WTC11 (cell line): ENCODE data around the gene L1CAM. TPM values are rescaled to one million over a fixed set of nuclear protein-coding genes. Genes with fewer than 3 reads are reported as not detected.

Experiments used
- ATAC-seq: fragments of 200-7000 bp; cut with Tn5 transposase; 2 replicates; pipeline ENCODE4 v1.10.0; 2021; ENCODE audit warnings: mild to moderate bottlenecking, moderate library complexity
- CTCF ChIA-PET: fragments of 300-600 bp; sonication (Branson Sonifier 250); formaldehyde crosslinking; loops from one replicate; lab custom pipeline; 2021; ENCODE audit warnings: antibody characterized with exemption; lab: Charles Lee
- POLR2A ChIA-PET: fragments of 350-600 bp; sonication (Branson Sonifier 250); formaldehyde crosslinking; loops from one replicate; lab custom pipeline; 2021; ENCODE audit warnings: antibody characterized with exemption; lab: Charles Lee
- DNase-seq: peaks from one replicate; pipeline ENCODE4 v3.0.0; 2021; ENCODE audit warnings: low spot score
- H3K27ac Mint-ChIP-seq: 2 replicates; pipeline ENCODE4 v1.8.0; 2021; ENCODE audit warnings: mixed read lengths
- H3K27me3 Mint-ChIP-seq: 2 replicates; pipeline ENCODE4 v1.8.0; 2021; ENCODE audit warnings: low read depth, mild to moderate bottlenecking, moderate library complexity, mixed read lengths
- H3K36me3 Mint-ChIP-seq: 2 replicates; pipeline ENCODE4 v1.8.0; 2021; ENCODE audit warnings: mixed read lengths
- H3K4me1 Mint-ChIP-seq: 2 replicates; pipeline ENCODE4 v1.8.0; 2022; ENCODE audit warnings: mixed read lengths
- H3K4me3 Mint-ChIP-seq: 2 replicates; pipeline ENCODE4 v1.8.0; 2021; ENCODE audit warnings: mild to moderate bottlenecking, moderate library complexity, mixed read lengths
- H3K9me3 Mint-ChIP-seq: 2 replicates; pipeline ENCODE4 v1.8.0; 2021; ENCODE audit warnings: mixed read lengths
- CBFB ChIP-seq: sonication (generic); formaldehyde crosslinking; IDR thresholded peaks from 2 replicates; pipeline ENCODE4 v1.8.1; 2022; ENCODE audit warnings: mild to moderate bottlenecking, low read depth, missing genetic modification reagents
- FOXK1 ChIP-seq: sonication (generic); formaldehyde crosslinking; IDR thresholded peaks from 2 replicates; pipeline ENCODE4 v1.8.0; 2022; ENCODE audit warnings: mild to moderate bottlenecking, moderate library complexity, missing genetic modification reagents
- HMGA2 ChIP-seq: fragments of 250-450 bp; sonication (Bioruptor Pico); IDR thresholded peaks from 2 replicates; pipeline ENCODE4 v1.4.0; 2021; ENCODE audit warnings: mild to moderate bottlenecking, moderate library complexity
- JAZF1 ChIP-seq: fragments of 250-450 bp; sonication (Bioruptor Pico); IDR thresholded peaks from 2 replicates; pipeline ENCODE4 v1.9.0; 2021; ENCODE audit warnings: moderate library complexity, mild to moderate bottlenecking, inconsistent platforms
- KAT7 ChIP-seq: sonication (generic); formaldehyde crosslinking; IDR thresholded peaks from 2 replicates; pipeline ENCODE4 v1.8.1; 2023; ENCODE audit warnings: missing genetic modification reagents, mild to moderate bottlenecking, borderline replicate concordance
- MXD4 ChIP-seq: fragments of 250-450 bp; sonication (Bioruptor Pico); IDR thresholded peaks from 2 replicates; pipeline ENCODE4 v1.8.0; 2021; ENCODE audit warnings: mild to moderate bottlenecking, moderate library complexity, borderline replicate concordance
- OVOL2 ChIP-seq: fragments of 250-450 bp; sonication (Bioruptor Pico); IDR thresholded peaks from 2 replicates; pipeline ENCODE4 v1.9.0; 2021; ENCODE audit warnings: mild to moderate bottlenecking, borderline replicate concordance
- SP1 ChIP-seq: sonication (generic); formaldehyde crosslinking; conservative IDR thresholded peaks from 2 replicates; pipeline ENCODE4 v1.8.1; 2022; ENCODE audit warnings: missing genetic modification reagents
- TP53 ChIP-seq: sonication (generic); formaldehyde crosslinking; IDR thresholded peaks from 2 replicates; pipeline ENCODE4 v1.8.1; 2023; ENCODE audit warnings: mild to moderate bottlenecking, missing genetic modification reagents
- ZNF232 ChIP-seq: sonication (generic); formaldehyde crosslinking; IDR thresholded peaks from 2 replicates; pipeline ENCODE4 v1.8.0; 2022; ENCODE audit warnings: mild to moderate bottlenecking, missing genetic modification reagents
- ZNF317 ChIP-seq: sonication (generic); formaldehyde crosslinking; IDR thresholded peaks from 2 replicates; pipeline ENCODE4 v1.8.1; 2023; ENCODE audit warnings: low read depth, mild to moderate bottlenecking, moderate library complexity, missing genetic modification reagents, borderline replicate concordance
- ZNF396 ChIP-seq: fragments of 250-450 bp; sonication (Bioruptor Pico); IDR thresholded peaks from 2 replicates; pipeline ENCODE4 v1.8.0; 2021; ENCODE audit warnings: mild to moderate bottlenecking, moderate library complexity, borderline replicate concordance
- total RNA-seq: library from RNA; stranded (reverse); gene quantifications from 3 replicates; pipeline ENCODE4 v1.2.3, GENCODE V29; 2021
- TF ChIP-seq, protein P1 (sequence below): sonication (generic); formaldehyde crosslinking; IDR thresholded peaks from 2 replicates; pipeline ENCODE4 v1.8.1; 2023; ENCODE audit warnings: mild to moderate bottlenecking, missing genetic modification reagents, borderline replicate concordance
- TF ChIP-seq, protein P2 (sequence below): sonication (generic); formaldehyde crosslinking; IDR thresholded peaks from 2 replicates; pipeline ENCODE4 v1.8.0; 2023; ENCODE audit warnings: mild to moderate bottlenecking, missing genetic modification reagents
- TF ChIP-seq, protein P3 (sequence below): sonication (generic); formaldehyde crosslinking; IDR thresholded peaks from 2 replicates; pipeline ENCODE4 v1.8.1; 2023; ENCODE audit warnings: mild to moderate bottlenecking, missing genetic modification reagents
- TF ChIP-seq, protein P4 (sequence below): sonication (generic); formaldehyde crosslinking; IDR thresholded peaks from 2 replicates; pipeline ENCODE4 v1.8.0; 2022; ENCODE audit warnings: mild to moderate bottlenecking, missing genetic modification reagents
- TF ChIP-seq, protein P5 (sequence below): sonication (generic); formaldehyde crosslinking; IDR thresholded peaks from 2 replicates; pipeline ENCODE4 v1.8.0; 2022; ENCODE audit warnings: mild to moderate bottlenecking, missing genetic modification reagents
- TF ChIP-seq, protein P6 (sequence below): fragments of 250-450 bp; sonication (Bioruptor Pico); IDR thresholded peaks from 2 replicates; pipeline ENCODE4 v1.8.0; 2021; ENCODE audit warnings: mild to moderate bottlenecking
- TF ChIP-seq, protein P7 (sequence below): sonication (generic); formaldehyde crosslinking; IDR thresholded peaks from 2 replicates; pipeline ENCODE4 v1.8.1; 2022; ENCODE audit warnings: mild to moderate bottlenecking, missing genetic modification reagents, moderate library complexity, borderline replicate concordance

Gene L1CAM
- total RNA-seq, 1 experiment from 2014 or later, result 40.2 TPM

DNA sequence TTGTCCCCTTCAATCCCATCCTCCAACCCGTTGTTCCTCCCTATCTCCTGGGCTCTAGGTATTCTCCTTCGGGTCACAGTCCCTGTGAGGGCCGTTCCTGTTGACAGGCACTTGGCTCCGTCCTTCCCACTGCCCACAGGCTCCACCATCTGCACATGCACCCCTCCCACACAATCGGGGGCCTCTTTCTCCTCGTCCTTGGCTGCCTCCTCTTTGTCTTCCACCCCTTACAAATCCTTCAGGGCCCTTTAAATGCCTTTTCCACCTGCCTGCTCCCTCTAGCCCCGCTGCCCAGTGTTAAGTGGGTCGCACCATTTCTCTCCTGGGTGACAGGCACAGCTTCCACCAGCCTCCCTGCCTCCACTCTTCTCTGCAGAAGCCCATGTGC lies 15.8 kb upstream of the L1CAM start (continued):
- TF ChIP-seq, protein P1, sequence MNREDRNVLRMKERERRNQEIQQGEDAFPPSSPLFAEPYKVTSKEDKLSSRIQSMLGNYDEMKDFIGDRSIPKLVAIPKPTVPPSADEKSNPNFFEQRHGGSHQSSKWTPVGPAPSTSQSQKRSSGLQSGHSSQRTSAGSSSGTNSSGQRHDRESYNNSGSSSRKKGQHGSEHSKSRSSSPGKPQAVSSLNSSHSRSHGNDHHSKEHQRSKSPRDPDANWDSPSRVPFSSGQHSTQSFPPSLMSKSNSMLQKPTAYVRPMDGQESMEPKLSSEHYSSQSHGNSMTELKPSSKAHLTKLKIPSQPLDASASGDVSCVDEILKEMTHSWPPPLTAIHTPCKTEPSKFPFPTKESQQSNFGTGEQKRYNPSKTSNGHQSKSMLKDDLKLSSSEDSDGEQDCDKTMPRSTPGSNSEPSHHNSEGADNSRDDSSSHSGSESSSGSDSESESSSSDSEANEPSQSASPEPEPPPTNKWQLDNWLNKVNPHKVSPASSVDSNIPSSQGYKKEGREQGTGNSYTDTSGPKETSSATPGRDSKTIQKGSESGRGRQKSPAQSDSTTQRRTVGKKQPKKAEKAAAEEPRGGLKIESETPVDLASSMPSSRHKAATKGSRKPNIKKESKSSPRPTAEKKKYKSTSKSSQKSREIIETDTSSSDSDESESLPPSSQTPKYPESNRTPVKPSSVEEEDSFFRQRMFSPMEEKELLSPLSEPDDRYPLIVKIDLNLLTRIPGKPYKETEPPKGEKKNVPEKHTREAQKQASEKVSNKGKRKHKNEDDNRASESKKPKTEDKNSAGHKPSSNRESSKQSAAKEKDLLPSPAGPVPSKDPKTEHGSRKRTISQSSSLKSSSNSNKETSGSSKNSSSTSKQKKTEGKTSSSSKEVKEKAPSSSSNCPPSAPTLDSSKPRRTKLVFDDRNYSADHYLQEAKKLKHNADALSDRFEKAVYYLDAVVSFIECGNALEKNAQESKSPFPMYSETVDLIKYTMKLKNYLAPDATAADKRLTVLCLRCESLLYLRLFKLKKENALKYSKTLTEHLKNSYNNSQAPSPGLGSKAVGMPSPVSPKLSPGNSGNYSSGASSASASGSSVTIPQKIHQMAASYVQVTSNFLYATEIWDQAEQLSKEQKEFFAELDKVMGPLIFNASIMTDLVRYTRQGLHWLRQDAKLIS (CRISPR knock-in tag), result no peak
- TF ChIP-seq KAT7 (CRISPR knock-in tag), result no peak
- no peak for TF ChIP-seq ZNF232 (CRISPR knock-in tag)
- TF ChIP-seq CBFB (CRISPR knock-in tag), result no peak
- TF ChIP-seq, protein P2, sequence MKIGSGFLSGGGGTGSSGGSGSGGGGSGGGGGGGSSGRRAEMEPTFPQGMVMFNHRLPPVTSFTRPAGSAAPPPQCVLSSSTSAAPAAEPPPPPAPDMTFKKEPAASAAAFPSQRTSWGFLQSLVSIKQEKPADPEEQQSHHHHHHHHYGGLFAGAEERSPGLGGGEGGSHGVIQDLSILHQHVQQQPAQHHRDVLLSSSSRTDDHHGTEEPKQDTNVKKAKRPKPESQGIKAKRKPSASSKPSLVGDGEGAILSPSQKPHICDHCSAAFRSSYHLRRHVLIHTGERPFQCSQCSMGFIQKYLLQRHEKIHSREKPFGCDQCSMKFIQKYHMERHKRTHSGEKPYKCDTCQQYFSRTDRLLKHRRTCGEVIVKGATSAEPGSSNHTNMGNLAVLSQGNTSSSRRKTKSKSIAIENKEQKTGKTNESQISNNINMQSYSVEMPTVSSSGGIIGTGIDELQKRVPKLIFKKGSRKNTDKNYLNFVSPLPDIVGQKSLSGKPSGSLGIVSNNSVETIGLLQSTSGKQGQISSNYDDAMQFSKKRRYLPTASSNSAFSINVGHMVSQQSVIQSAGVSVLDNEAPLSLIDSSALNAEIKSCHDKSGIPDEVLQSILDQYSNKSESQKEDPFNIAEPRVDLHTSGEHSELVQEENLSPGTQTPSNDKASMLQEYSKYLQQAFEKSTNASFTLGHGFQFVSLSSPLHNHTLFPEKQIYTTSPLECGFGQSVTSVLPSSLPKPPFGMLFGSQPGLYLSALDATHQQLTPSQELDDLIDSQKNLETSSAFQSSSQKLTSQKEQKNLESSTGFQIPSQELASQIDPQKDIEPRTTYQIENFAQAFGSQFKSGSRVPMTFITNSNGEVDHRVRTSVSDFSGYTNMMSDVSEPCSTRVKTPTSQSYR (CRISPR knock-in tag), result no peak
- no peak for TF ChIP-seq FOXK1 (CRISPR knock-in tag)
- no peak for TF ChIP-seq SP1

DNA sequence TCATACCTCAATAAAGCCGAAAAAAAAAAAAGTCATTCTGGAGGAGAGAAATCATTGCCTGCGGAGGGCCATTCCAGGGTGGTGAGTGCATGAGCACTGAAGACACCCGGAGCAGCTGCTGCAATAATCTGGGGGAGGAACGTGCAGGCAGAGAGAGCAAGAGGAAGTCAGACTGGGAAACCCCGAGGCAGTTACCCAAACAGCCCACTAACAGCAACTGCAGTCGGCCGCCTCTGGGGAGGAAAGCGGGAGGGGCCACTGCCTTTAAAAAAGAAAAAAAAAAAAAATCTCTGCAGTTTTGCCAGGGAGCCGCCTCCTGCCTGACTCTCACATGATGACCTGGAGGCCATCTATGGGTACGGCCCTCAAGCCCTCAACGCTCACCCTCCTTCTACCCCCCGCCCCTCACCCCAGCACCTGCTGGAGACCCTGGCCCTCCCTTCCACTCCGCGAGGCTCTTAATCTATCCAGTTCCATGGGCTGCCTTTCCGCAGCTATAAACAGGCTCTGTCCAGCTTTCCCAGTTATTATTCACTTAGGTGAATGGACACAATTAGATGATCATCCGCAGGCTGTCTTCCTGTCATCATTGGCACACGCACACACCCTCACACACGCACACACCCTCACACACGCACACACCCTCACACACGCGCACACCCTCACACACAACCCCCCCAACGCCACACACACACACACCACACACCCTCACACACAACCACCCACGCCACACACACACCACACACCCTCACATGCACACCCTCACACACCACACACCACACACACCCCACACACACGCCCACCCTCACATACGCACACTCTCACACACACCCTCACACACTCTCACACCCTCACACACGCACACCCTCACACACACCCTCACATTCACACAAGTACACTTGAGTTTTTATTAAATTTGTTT lies 15.1 kb upstream of the L1CAM start:
- no peaks in the 10 kb centered on the region for H3K27me3 Mint-ChIP-seq
- no peak overlapping the region for H3K4me3 Mint-ChIP-seq
- no peak overlapping the region for H3K27ac Mint-ChIP-seq
- ATAC-seq (peak; percentile 53), DNase-seq (no peak)
- ChIA-PET CTCF (interaction anchor here (0.9 to 1.6 kb wide), 4 partner anchors 8 to 46 kb away, joined by 3 to 4 read pairs (median 4); no protein-coding TSS in a partner anchor), POLR2A (no interaction called here)
- TF ChIP-seq HMGA2 (CRISPR knock-in tag) (no peak), MXD4 (CRISPR knock-in tag) (no peak), ZNF317 (no peak)
- TF ChIP-seq, protein P3, sequence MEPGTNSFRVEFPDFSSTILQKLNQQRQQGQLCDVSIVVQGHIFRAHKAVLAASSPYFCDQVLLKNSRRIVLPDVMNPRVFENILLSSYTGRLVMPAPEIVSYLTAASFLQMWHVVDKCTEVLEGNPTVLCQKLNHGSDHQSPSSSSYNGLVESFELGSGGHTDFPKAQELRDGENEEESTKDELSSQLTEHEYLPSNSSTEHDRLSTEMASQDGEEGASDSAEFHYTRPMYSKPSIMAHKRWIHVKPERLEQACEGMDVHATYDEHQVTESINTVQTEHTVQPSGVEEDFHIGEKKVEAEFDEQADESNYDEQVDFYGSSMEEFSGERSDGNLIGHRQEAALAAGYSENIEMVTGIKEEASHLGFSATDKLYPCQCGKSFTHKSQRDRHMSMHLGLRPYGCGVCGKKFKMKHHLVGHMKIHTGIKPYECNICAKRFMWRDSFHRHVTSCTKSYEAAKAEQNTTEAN (CRISPR knock-in tag), result peak; percentile 80
- no peaks in the 10 kb centered on the region for H3K36me3 Mint-ChIP-seq
- no peaks in the 10 kb centered on the region for H3K9me3 Mint-ChIP-seq
- peaks cover 23% of the 10 kb centered on the region for H3K4me1 Mint-ChIP-seq

DNA sequence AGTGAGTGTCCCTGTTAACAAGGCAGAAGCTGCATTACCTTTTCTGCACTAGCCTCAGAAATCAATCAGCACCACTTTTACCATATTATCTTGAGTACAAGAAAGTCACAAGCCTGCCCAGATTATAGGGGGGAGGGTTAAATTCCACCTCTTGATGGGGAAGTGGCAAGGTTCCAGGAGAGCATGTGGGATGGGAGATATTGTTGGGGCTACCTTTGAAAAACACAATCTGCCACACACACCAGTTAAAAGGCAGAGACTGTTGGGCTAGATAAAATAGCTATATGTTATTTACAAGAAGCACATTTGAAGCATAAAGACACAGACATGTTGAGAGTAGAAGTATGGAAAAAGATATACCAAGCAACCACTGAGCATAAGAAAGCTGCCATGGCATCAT lies 11.9 kb upstream of the L1CAM start:
- Mint-ChIP-seq H3K4me3 (no peak overlapping the region), H3K36me3 (no peaks in the 10 kb centered on the region), H3K9me3 (no peaks in the 10 kb centered on the region), H3K27ac (no peak overlapping the region), H3K4me1 (peaks cover 14% of the 10 kb centered on the region), H3K27me3 (no peaks in the 10 kb centered on the region)
- ATAC-seq, result no peak
- TF ChIP-seq, protein P4, sequence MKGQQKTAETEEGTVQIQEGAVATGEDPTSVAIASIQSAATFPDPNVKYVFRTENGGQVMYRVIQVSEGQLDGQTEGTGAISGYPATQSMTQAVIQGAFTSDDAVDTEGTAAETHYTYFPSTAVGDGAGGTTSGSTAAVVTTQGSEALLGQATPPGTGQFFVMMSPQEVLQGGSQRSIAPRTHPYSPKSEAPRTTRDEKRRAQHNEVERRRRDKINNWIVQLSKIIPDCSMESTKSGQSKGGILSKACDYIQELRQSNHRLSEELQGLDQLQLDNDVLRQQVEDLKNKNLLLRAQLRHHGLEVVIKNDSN (CRISPR knock-in tag), result no peak
- TF ChIP-seq, protein P5, sequence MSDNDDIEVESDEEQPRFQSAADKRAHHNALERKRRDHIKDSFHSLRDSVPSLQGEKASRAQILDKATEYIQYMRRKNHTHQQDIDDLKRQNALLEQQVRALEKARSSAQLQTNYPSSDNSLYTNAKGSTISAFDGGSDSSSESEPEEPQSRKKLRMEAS (CRISPR knock-in tag), result no peak
- TF ChIP-seq ZNF396 (CRISPR knock-in tag) (no peak), JAZF1 (CRISPR knock-in tag) (no peak), OVOL2 (no peak), TP53 (CRISPR knock-in tag) (no peak)
- TF ChIP-seq, protein P3 (CRISPR knock-in tag), result no peak
- TF ChIP-seq, protein P6, sequence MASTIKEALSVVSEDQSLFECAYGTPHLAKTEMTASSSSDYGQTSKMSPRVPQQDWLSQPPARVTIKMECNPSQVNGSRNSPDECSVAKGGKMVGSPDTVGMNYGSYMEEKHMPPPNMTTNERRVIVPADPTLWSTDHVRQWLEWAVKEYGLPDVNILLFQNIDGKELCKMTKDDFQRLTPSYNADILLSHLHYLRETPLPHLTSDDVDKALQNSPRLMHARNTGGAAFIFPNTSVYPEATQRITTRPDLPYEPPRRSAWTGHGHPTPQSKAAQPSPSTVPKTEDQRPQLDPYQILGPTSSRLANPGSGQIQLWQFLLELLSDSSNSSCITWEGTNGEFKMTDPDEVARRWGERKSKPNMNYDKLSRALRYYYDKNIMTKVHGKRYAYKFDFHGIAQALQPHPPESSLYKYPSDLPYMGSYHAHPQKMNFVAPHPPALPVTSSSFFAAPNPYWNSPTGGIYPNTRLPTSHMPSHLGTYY (CRISPR knock-in tag), result no peak
- TF ChIP-seq, protein P7, sequence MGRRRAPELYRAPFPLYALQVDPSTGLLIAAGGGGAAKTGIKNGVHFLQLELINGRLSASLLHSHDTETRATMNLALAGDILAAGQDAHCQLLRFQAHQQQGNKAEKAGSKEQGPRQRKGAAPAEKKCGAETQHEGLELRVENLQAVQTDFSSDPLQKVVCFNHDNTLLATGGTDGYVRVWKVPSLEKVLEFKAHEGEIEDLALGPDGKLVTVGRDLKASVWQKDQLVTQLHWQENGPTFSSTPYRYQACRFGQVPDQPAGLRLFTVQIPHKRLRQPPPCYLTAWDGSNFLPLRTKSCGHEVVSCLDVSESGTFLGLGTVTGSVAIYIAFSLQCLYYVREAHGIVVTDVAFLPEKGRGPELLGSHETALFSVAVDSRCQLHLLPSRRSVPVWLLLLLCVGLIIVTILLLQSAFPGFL (CRISPR knock-in tag), result no peak
- ChIA-PET POLR2A (no interaction called here), CTCF (interaction anchor here (0.7 kb wide), 2 partner anchors 126 to 227 kb away, joined by 3 read pairs; no protein-coding TSS in a partner anchor)
- DNase-seq, result no peak
